Measurements from ENCODE around the gene TTLL4. TPM values are rescaled to one million over a fixed set of nuclear protein-coding genes. Genes with fewer than 3 reads are reported as not detected.

Gene TTLL4
- polyA plus RNA-seq, 1 of the 3 experiments (the other 2 are of a cell fraction), result 15.6 TPM

- CTCF ChIA-PET, result interaction anchor here (1.4 kb wide), 1 partner anchor 8 kb away, joined by 4 read pairs; no protein-coding TSS in a partner anchor
Observed at GRCh38 chr2:218796691-218797090, 86.1 kb downstream of the TTLL4 start.

GRCh38 chr2:218798767-218799504, 88.3 kb downstream of the TTLL4 start:
- ChIA-PET CTCF (no interaction called here), POLR2A (no interaction called here)
- Histone ChIP-seq H4K20me1 (ENCODE audit: insufficient read depth) (no peaks in the 10 kb centered on the region), H3F3A (replicated peaks; ENCODE audit: insufficient read depth) (no peaks in the 10 kb centered on the region), H3K36me3 (replicated peaks in 1 of 2; ENCODE audit: control insufficient read depth in 1 of 2, insufficient read depth in 2 of 2, low read length in 1 of 2) (no peaks in the 10 kb centered on the region), H3K79me2 (ENCODE audit: insufficient read depth) (no peaks in the 10 kb centered on the region), H2AFZ (ENCODE audit: low read depth) (no peak overlapping the region), H3K9ac (no peak overlapping the region), H3K27ac (ENCODE audit: low read depth in 2 of 2, low read length in 1 of 2) (no peak overlapping the region), H3K4me2 (no peak overlapping the region), H3K27me3 (ENCODE audit: insufficient read depth) (no peaks in the 10 kb centered on the region; the same call in 1 of the 2 replicates), H3K4me3 (ENCODE audit: low read depth in 2 of 2, low read length in 1 of 2) (no peak overlapping the region), H3K4me1 (ENCODE audit: control insufficient read depth in 1 of 2, insufficient read depth in 2 of 2, low read depth in 1 of 2, low read length in 1 of 2) (peaks cover 0 to 6% of the 10 kb centered on the region in 2 experiments; a peak in 1 of 4 replicates), H3K9me2 (no peaks in the 10 kb centered on the region), H3K9me3 (no peaks in the 10 kb centered on the region)
- 51% methylated on average over 12 of the region's 12 CpGs for WGBS (ENCODE audit: low lambda C conversion rate)
- no peak for DNase-seq
- no peak for TF ChIP-seq USF2 (IDR thresholded peaks at IDR 0.05; ENCODE audit: borderline replicate concordance, low read depth, low read length)
- TF ChIP-seq EP300 (IDR thresholded peaks at IDR 0.05; ENCODE audit: borderline replicate concordance in 1 of 2, low read depth in 1 of 2, low read length in 1 of 2), result 0 out of 4 replicates have a peak, but pooled peaks of 1 of the 2 experiments have one; percentile 13
- TF ChIP-seq PBX3 (IDR thresholded peaks at IDR 0.05), result no peak
- no peak for TF ChIP-seq JUND (IDR thresholded peaks at IDR 0.05)
- TF ChIP-seq MEF2A (IDR thresholded peaks at IDR 0.05; ENCODE audit: borderline replicate concordance, low read depth), result no peak
- no peak for TF ChIP-seq SMC3 (IDR thresholded peaks at IDR 0.05; ENCODE audit: low read depth, low read length)
- no peak for TF ChIP-seq TAF1 (IDR thresholded peaks at IDR 0.05; ENCODE audit: borderline replicate concordance, low read depth, low read length)
- no peak for TF ChIP-seq GABPA (IDR thresholded peaks at IDR 0.05; ENCODE audit: low read depth)
- TF ChIP-seq FOXJ3 (CRISPR knock-in tag; IDR thresholded peaks at IDR 0.05), result no peak
- TF ChIP-seq USF1 (IDR thresholded peaks at IDR 0.05; ENCODE audit: borderline replicate concordance, low read depth), result no peak
- no peak for TF ChIP-seq RCOR1 (IDR thresholded peaks at IDR 0.05; ENCODE audit: low read length)
- TF ChIP-seq FOXM1 (IDR thresholded peaks at IDR 0.05; ENCODE audit: low read depth), result no peak
- no peak for TF ChIP-seq NFIC (IDR thresholded peaks at IDR 0.05; ENCODE audit: borderline replicate concordance)
- no peak for TF ChIP-seq TCF12 (IDR thresholded peaks at IDR 0.05)
- TF ChIP-seq ELF1 (IDR thresholded peaks at IDR 0.05), result no peak
- TF ChIP-seq FOSL2 (IDR thresholded peaks at IDR 0.05; ENCODE audit: borderline replicate concordance, low read depth), result no peak
- TF ChIP-seq YY1 (IDR thresholded peaks at IDR 0.05; ENCODE audit: low read depth), result no peak
- TF ChIP-seq GATA2 (CRISPR knock-in tag; IDR thresholded peaks at IDR 0.05), result peak; percentile 62

More at GRCh38 chr2:218796691-218797090, 86.1 kb downstream of the TTLL4 start:
- H3K27ac ChIP-seq (ENCODE audit: low read depth in 2 of 2, low read length in 1 of 2), result no peak overlapping the region
- 76% methylated on average over 4 of the region's 4 CpGs for WGBS (ENCODE audit: low lambda C conversion rate)
- no peaks in the 10 kb centered on the region for H3K9me2 ChIP-seq
- peaks cover 0 to 6% of the 10 kb centered on the region in 2 experiments; a peak in 1 of 4 replicates for H3K4me1 ChIP-seq (ENCODE audit: control insufficient read depth in 1 of 2, insufficient read depth in 2 of 2, low read depth in 1 of 2, low read length in 1 of 2)
- no peaks in the 10 kb centered on the region for H3K9me3 ChIP-seq
- POLR2A ChIA-PET, result no interaction called here
- no peaks in the 10 kb centered on the region; the same call in 1 of the 2 replicates for H3K27me3 ChIP-seq (ENCODE audit: insufficient read depth)
- no peak for TF ChIP-seq EP300 (IDR thresholded peaks at IDR 0.05; ENCODE audit: borderline replicate concordance in 1 of 2, low read depth in 1 of 2, low read length in 1 of 2)
- no peak for TF ChIP-seq FOXJ3 (CRISPR knock-in tag; IDR thresholded peaks at IDR 0.05)
- TF ChIP-seq MAX (IDR thresholded peaks at IDR 0.05; ENCODE audit: low read depth), result no peak
- TF ChIP-seq YY1 (IDR thresholded peaks at IDR 0.05; ENCODE audit: low read depth), result no peak
- TF ChIP-seq NFIC (IDR thresholded peaks at IDR 0.05; ENCODE audit: borderline replicate concordance), result no peak
- no peak for TF ChIP-seq GABPA (IDR thresholded peaks at IDR 0.05; ENCODE audit: low read depth)
- TF ChIP-seq SIN3A (IDR thresholded peaks at IDR 0.05; ENCODE audit: borderline replicate concordance, low read depth, low read length), result no peak
- TF ChIP-seq IRF3 (IDR thresholded peaks at IDR 0.05; ENCODE audit: low read depth, low read length), result no peak
- TF ChIP-seq EZH2phosphoT487 (IDR thresholded peaks at IDR 0.05; ENCODE audit: borderline replicate concordance, low read depth), result no peak
- no peak for TF ChIP-seq POLR2AphosphoS5 (IDR thresholded peaks at IDR 0.05; ENCODE audit: low read depth, low read length)
- no peak for TF ChIP-seq TEAD4 (IDR thresholded peaks at IDR 0.05; ENCODE audit: borderline replicate concordance, insufficient read depth)
- no peak for TF ChIP-seq RFX5 (IDR thresholded peaks at IDR 0.05; ENCODE audit: low read length)
- no peaks in the 10 kb centered on the region for H3F3A ChIP-seq (replicated peaks; ENCODE audit: insufficient read depth)
- H4K20me1 ChIP-seq (ENCODE audit: insufficient read depth), result no peaks in the 10 kb centered on the region
- H3K36me3 ChIP-seq (replicated peaks in 1 of 2; ENCODE audit: control insufficient read depth in 1 of 2, insufficient read depth in 2 of 2, low read length in 1 of 2), result no peaks in the 10 kb centered on the region
- H3K4me2 ChIP-seq, result no peak overlapping the region
- no peak overlapping the region for H3K9ac ChIP-seq
- no peak for DNase-seq
- no peak overlapping the region for H2AFZ ChIP-seq (ENCODE audit: low read depth)
- H3K4me3 ChIP-seq (ENCODE audit: low read depth in 2 of 2, low read length in 1 of 2), result no peak overlapping the region
- no peaks in the 10 kb centered on the region for H3K79me2 ChIP-seq (ENCODE audit: insufficient read depth)

All from SK-N-SH (cell line).